Natural killer cell treated with Interleukin-12 subunit alpha and Interleukin-12 subunit beta and Interleukin-15 and Interleukin-18, amount 100 ng/mL, for 72 hours (primary cell): ENCODE data around the gene LCA5L. TPM values are rescaled to one million over a fixed set of nuclear protein-coding genes. Genes with fewer than 3 reads are reported as not detected.
"Not testable (repeated sequence)": the region's sequence is repeated elsewhere in the genome, so short reads cannot be mapped to it uniquely, and the experiment has no call there.

Experiments
- ATAC-seq, 2 donors: fragments of 150-1000 bp; cut with Tn5 transposase in 1 of 2; sonication (Bioruptor Pico), chemical (Tn5 transposase) in 1 of 2; 2 replicates each; pipeline ENCODE4 v1.10.0; 2021
- DNase-seq: peaks from one replicate; pipeline ENCODE4 v3.0.0; 2022; ENCODE audit warnings: low spot score
- H3K27ac Mint-ChIP-seq, 2 donors: 1 replicate in 1 of 2; 2 replicates in 1 of 2; pipeline ENCODE4 v1.8.0; 2022; ENCODE audit warnings: mixed read lengths in 2 of 2, mild to moderate bottlenecking in 1 of 2, moderate library complexity in 1 of 2
- H3K27me3 Mint-ChIP-seq, 2 donors: 1 replicate in 1 of 2; 2 replicates in 1 of 2; pipeline ENCODE4 v1.8.0; 2022; ENCODE audit warnings: mixed read lengths in 2 of 2
- H3K36me3 Mint-ChIP-seq: one replicate; pipeline ENCODE4 v1.8.0; 2022; ENCODE audit warnings: mixed read lengths
- H3K4me1 Mint-ChIP-seq, 2 donors: 1 replicate in 1 of 2; 2 replicates in 1 of 2; pipeline ENCODE4 v1.8.0; 2022; ENCODE audit warnings: low read depth in 2 of 2, mixed read lengths in 2 of 2, mild to moderate bottlenecking in 1 of 2
- H3K4me3 Mint-ChIP-seq: one replicate; pipeline ENCODE4 v1.8.0; 2022; ENCODE audit warnings: mixed read lengths
- H3K9me3 Mint-ChIP-seq: 2 replicates; pipeline ENCODE4 v1.8.0; 2022; ENCODE audit warnings: mixed read lengths
- total RNA-seq, 2 donors: library from RNA; stranded (reverse); gene quantifications; one replicate each; pipeline ENCODE4 v1.2.3, GENCODE V29; 2022

LCA5L gene
- total RNA-seq, 2 donors from 2014 or later: not detected

GRCh38 chr21:39387461-39388037 lies 58.0 kb downstream of the LCA5L start:
- peak; percentile 73 to 76 for ATAC-seq
- peak; percentile 90 for DNase-seq
- H3K27me3 Mint-ChIP-seq: no peaks in the 10 kb centered on the region
- H3K9me3 Mint-ChIP-seq: no peaks in the 10 kb centered on the region
- no peaks in the 10 kb centered on the region for H3K36me3 Mint-ChIP-seq
- H3K4me3 Mint-ChIP-seq: peak overlapping the region; percentile 95
- H3K27ac Mint-ChIP-seq: peak overlapping the region; percentile 73 to 87
- H3K4me1 Mint-ChIP-seq: peaks cover 18 to 40% of the 10 kb centered on the region in 2 donors

- Mint-ChIP-seq H3K27me3 (no peaks in the 10 kb centered on the region), H3K4me1 (peaks cover 22 to 46% of the 10 kb centered on the region in 2 donors), H3K27ac (peak overlapping the region in 1 of 2 donors; percentile 73), H3K36me3 (no peaks in the 10 kb centered on the region), H3K9me3 (no peaks in the 10 kb centered on the region), H3K4me3 (peak overlapping the region; percentile 95)
- no peak for DNase-seq
- ATAC-seq: no peak
These were observed 58.7 kb downstream of the LCA5L start for GRCh38 chr21:39386899-39387298.

GRCh38 chr21:39386194-39386593 lies 59.4 kb downstream of the LCA5L start:
- H3K9me3 Mint-ChIP-seq: no peaks in the 10 kb centered on the region
- H3K4me1 Mint-ChIP-seq: peaks cover 24 to 49% of the 10 kb centered on the region in 2 donors
- no peaks in the 10 kb centered on the region for H3K27me3 Mint-ChIP-seq
- peak overlapping the region; percentile 67 for H3K4me3 Mint-ChIP-seq
- ATAC-seq (peak in 1 of 2 donors; percentile 24), DNase-seq (no peak)
- H3K36me3 Mint-ChIP-seq: no peaks in the 10 kb centered on the region
- H3K27ac Mint-ChIP-seq: peak overlapping the region in 1 of 2 donors; percentile 39

- Mint-ChIP-seq H3K9me3 (no peaks in the 10 kb centered on the region), H3K27ac (peak overlapping the region in 1 of 2 donors; percentile 49), H3K4me3 (peak overlapping the region; percentile 67), H3K36me3 (no peaks in the 10 kb centered on the region), H3K27me3 (no peaks in the 10 kb centered on the region), H3K4me1 (peaks cover 28 to 53% of the 10 kb centered on the region in 2 donors)
- peak; percentile 82 for DNase-seq
- ATAC-seq: peak; percentile 80 to 84
These were observed 60.1 kb downstream of the LCA5L start for GRCh38 chr21:39385299-39386145.

- Mint-ChIP-seq H3K36me3 (no peaks in the 10 kb centered on the region), H3K4me1 (peaks cover 28 to 53% of the 10 kb centered on the region in 2 donors), H3K9me3 (no peaks in the 10 kb centered on the region), H3K4me3 (peak overlapping the region; percentile 67), H3K27me3 (no peaks in the 10 kb centered on the region), H3K27ac (peak overlapping the region; percentile 49 to 56)
- DNase-seq: no peak
- ATAC-seq: no peak
These were observed 60.8 kb downstream of the LCA5L start for GRCh38 chr21:39384674-39385298.

- peak overlapping the region; percentile 46 for H3K4me3 Mint-ChIP-seq
- H3K9me3 Mint-ChIP-seq, H3K36me3 Mint-ChIP-seq, DNase-seq, ATAC-seq, H3K27me3 Mint-ChIP-seq: not testable (repeated sequence)
- H3K4me1 Mint-ChIP-seq: peaks cover 15 to 26% of the 10 kb centered on the region in 2 donors
- peak overlapping the region in 1 of 2 donors; percentile 4 for H3K27ac Mint-ChIP-seq
These were observed 63.5 kb downstream of the LCA5L start for GRCh38 chr21:39382096-39382495.

- H3K36me3 Mint-ChIP-seq: no peaks in the 10 kb centered on the region
- H3K4me1 Mint-ChIP-seq: peaks cover 15 to 26% of the 10 kb centered on the region in 2 donors
- peak overlapping the region; percentile 91 for H3K4me3 Mint-ChIP-seq
- no peaks in the 10 kb centered on the region for H3K9me3 Mint-ChIP-seq
- DNase-seq: no peak
- ATAC-seq: no peak
- peaks cover 0 to 6% of the 10 kb centered on the region in 2 donors for H3K27me3 Mint-ChIP-seq
- H3K27ac Mint-ChIP-seq: peak overlapping the region; percentile 71 to 88
These were observed 64.6 kb downstream of the LCA5L start for GRCh38 chr21:39381009-39381408.

GRCh38 chr21:39379986-39380891 lies 65.3 kb downstream of the LCA5L start:
- peaks cover 15 to 22% of the 10 kb centered on the region in 2 donors for H3K4me1 Mint-ChIP-seq
- no peaks in the 10 kb centered on the region for H3K9me3 Mint-ChIP-seq
- peak overlapping the region; percentile 71 to 88 for H3K27ac Mint-ChIP-seq
- peaks cover 4 to 6% of the 10 kb centered on the region in 2 donors for H3K27me3 Mint-ChIP-seq
- peak overlapping the region; percentile 91 for H3K4me3 Mint-ChIP-seq
- DNase-seq (peak; percentile 95), ATAC-seq (peak; percentile 99)
- H3K36me3 Mint-ChIP-seq: no peaks in the 10 kb centered on the region

GRCh38 chr21:39377444-39378050 lies 68.0 kb downstream of the LCA5L start:
- no peaks in the 10 kb centered on the region for H3K36me3 Mint-ChIP-seq
- no peak overlapping the region for H3K4me3 Mint-ChIP-seq
- DNase-seq (no peak), ATAC-seq (no peak)
- peaks cover 8 to 16% of the 10 kb centered on the region in 2 donors for H3K27me3 Mint-ChIP-seq
- H3K4me1 Mint-ChIP-seq: peaks cover 10 to 14% of the 10 kb centered on the region in 2 donors
- H3K9me3 Mint-ChIP-seq: no peaks in the 10 kb centered on the region
- no peak overlapping the region for H3K27ac Mint-ChIP-seq

- Mint-ChIP-seq H3K4me1 (no peaks in the 10 kb centered on the region), H3K27me3 (peaks cover 8 to 18% of the 10 kb centered on the region in 2 donors), H3K4me3 (no peak overlapping the region), H3K9me3 (no peaks in the 10 kb centered on the region), H3K36me3 (no peaks in the 10 kb centered on the region), H3K27ac (no peak overlapping the region)
- ATAC-seq: no peak
- DNase-seq: no peak
These were observed 70.1 kb downstream of the LCA5L start for GRCh38 chr21:39375446-39375845.

GRCh38 chr21:39374046-39374445 lies 71.5 kb downstream of the LCA5L start:
- peaks cover 8 to 20% of the 10 kb centered on the region in 2 donors for H3K27me3 Mint-ChIP-seq
- H3K9me3 Mint-ChIP-seq: no peaks in the 10 kb centered on the region
- H3K27ac Mint-ChIP-seq: no peak overlapping the region
- no peak overlapping the region for H3K4me3 Mint-ChIP-seq
- H3K4me1 Mint-ChIP-seq: no peaks in the 10 kb centered on the region
- no peak for ATAC-seq
- no peak for DNase-seq
- no peaks in the 10 kb centered on the region for H3K36me3 Mint-ChIP-seq

GRCh38 chr21:39373634-39374033 lies 71.9 kb downstream of the LCA5L start:
- DNase-seq (no peak), ATAC-seq (no peak)
- H3K9me3 Mint-ChIP-seq: no peaks in the 10 kb centered on the region
- H3K27me3 Mint-ChIP-seq: peaks cover 8 to 20% of the 10 kb centered on the region in 2 donors
- H3K4me1 Mint-ChIP-seq: no peaks in the 10 kb centered on the region
- H3K36me3 Mint-ChIP-seq: no peaks in the 10 kb centered on the region
- no peak overlapping the region for H3K4me3 Mint-ChIP-seq
- no peak overlapping the region for H3K27ac Mint-ChIP-seq

- not testable (repeated sequence) for H3K27ac Mint-ChIP-seq, H3K4me3 Mint-ChIP-seq, ATAC-seq, DNase-seq, H3K9me3 Mint-ChIP-seq, H3K36me3 Mint-ChIP-seq, H3K4me1 Mint-ChIP-seq
- H3K27me3 Mint-ChIP-seq: peaks cover 0 to 19% of the 10 kb centered on the region in 2 donors
These were observed 75.7 kb downstream of the LCA5L start for GRCh38 chr21:39369896-39370288.
